ENCODE data around the gene RNASE7. TPM values are rescaled to one million over a fixed set of nuclear protein-coding genes. Genes with fewer than 3 reads are reported as not detected.

RNASE7 gene
- total RNA-seq, 4 donors from 2014 or later = 0.23 TPM; not detected in 3

- H3K9me3 ChIP-seq = no peaks in the 10 kb centered on the region
- peak overlapping the region in 1 of 4 donors; percentile 19 for H3K27ac ChIP-seq
- H3K27me3 ChIP-seq = no peaks in the 10 kb centered on the region
- H3K36me3 ChIP-seq = peaks cover 0 to 97% of the 10 kb centered on the region in 2 donors
- ATAC-seq = no peak
- H3K4me3 ChIP-seq = no peak overlapping the region
- peaks cover 0 to 28% (median 4%) of the 10 kb centered on the region in 3 donors for H3K4me1 ChIP-seq
- WGBS, 2 donors (ENCODE audit: low coverage in 1 of 2) = 64 to 89% methylated on average over 1 of the region's 11 CpGs
- TF ChIP-seq POLR2AphosphoS5 (IDR thresholded peaks at IDR 0.05) = no peak
- TF ChIP-seq CTCF (IDR thresholded peaks at IDR 0.05) = no peak
- TF ChIP-seq POLR2A (IDR thresholded peaks at IDR 0.05) = no peak
- TF ChIP-seq EP300 (IDR thresholded peaks at IDR 0.05) = no peak
Observed at GRCh38 chr14:21083565-21084325, 41.6 kb downstream of the RNASE7 start.

GRCh38 chr14:21084396-21084795 is 42.2 kb downstream of the RNASE7 start:
- TF ChIP-seq EP300 (IDR thresholded peaks at IDR 0.05) (no peak), CTCF (IDR thresholded peaks at IDR 0.05) (no peak), POLR2AphosphoS5 (IDR thresholded peaks at IDR 0.05) (no peak), POLR2A (IDR thresholded peaks at IDR 0.05) (no peak)
- Histone ChIP-seq H3K4me3 (no peak overlapping the region), H3K27me3 (no peaks in the 10 kb centered on the region), H3K4me1 (peaks cover 0 to 28% (median 4%) of the 10 kb centered on the region in 3 donors), H3K36me3 (peaks cover 0 to 97% of the 10 kb centered on the region in 2 donors), H3K27ac (peak overlapping the region in 1 of 4 donors; percentile 63), H3K9me3 (no peaks in the 10 kb centered on the region)
- no peak for ATAC-seq
- 56 to 80% methylated on average over 1 to 2 of the region's 2 CpGs for WGBS, 2 donors (ENCODE audit: low coverage in 1 of 2)

- H3K4me1 ChIP-seq = peaks cover 0 to 28% (median 4%) of the 10 kb centered on the region in 3 donors
- H3K4me3 ChIP-seq = no peak overlapping the region
- H3K27me3 ChIP-seq = no peaks in the 10 kb centered on the region
- peak overlapping the region in 2 of 4 donors; percentile 60 to 63 for H3K27ac ChIP-seq
- H3K9me3 ChIP-seq = no peaks in the 10 kb centered on the region
- TF ChIP-seq POLR2AphosphoS5 (IDR thresholded peaks at IDR 0.05) (peak; percentile 34), EP300 (IDR thresholded peaks at IDR 0.05) (no peak)
- peaks cover 0 to 97% of the 10 kb centered on the region in 2 donors for H3K36me3 ChIP-seq
- WGBS, 2 donors (ENCODE audit: low coverage in 1 of 2) = 39 to 43% methylated on average over 5 to 8 of the region's 17 CpGs
- peak; percentile 41 for ATAC-seq
Observed at GRCh38 chr14:21084998-21085853, 43.1 kb downstream of the RNASE7 start.

- WGBS, 2 donors (ENCODE audit: low coverage in 1 of 2) = 60 to 81% methylated on average over 3 to 4 of the region's 4 CpGs
- no peak for ATAC-seq
- Histone ChIP-seq H3K4me3 (no peak overlapping the region), H3K27me3 (no peaks in the 10 kb centered on the region), H3K36me3 (peaks cover 0 to 97% of the 10 kb centered on the region in 2 donors), H3K4me1 (peaks cover 0 to 35% (median 6%) of the 10 kb centered on the region in 3 donors), H3K27ac (peak overlapping the region in 3 of 4 donors; percentile 29 to 47 (median 46)), H3K9me3 (no peaks in the 10 kb centered on the region)
- TF ChIP-seq POLR2A (IDR thresholded peaks at IDR 0.05) = no peak
- no peak for TF ChIP-seq CTCF (IDR thresholded peaks at IDR 0.05)
- no peak for TF ChIP-seq EP300 (IDR thresholded peaks at IDR 0.05)
- no peak for TF ChIP-seq POLR2AphosphoS5 (IDR thresholded peaks at IDR 0.05)
Observed at GRCh38 chr14:21086908-21087293, 44.7 kb downstream of the RNASE7 start.

Measured in gastroesophageal sphincter (tissue), 4 donors.